HG02798 (cell line): Measurements from ENCODE around the gene BMAL2.

Experiments used
- ATAC-seq: cut with Tn5 transposase; IDR thresholded peaks from one replicate; pipeline ENCODE4 v1.9.1; 2021; ENCODE audit warnings: mild to moderate bottlenecking; ENCODE audit not compliant: unreplicated experiment, poor library complexity

BMAL2 gene

GRCh38 chr12:27319409-27319808 lies 13.2 kb upstream of the BMAL2 start:
- no peak for ATAC-seq

GRCh38 chr12:27319848-27320247 lies 12.8 kb upstream of the BMAL2 start:
- no peak for ATAC-seq

GRCh38 chr12:27324530-27324929 lies 8.1 kb upstream of the BMAL2 start:
- ATAC-seq: no peak

- no peak for ATAC-seq
Observed at GRCh38 chr12:27330846-27331245, 1.8 kb upstream of the BMAL2 start.

GRCh38 chr12:27331291-27331926 lies 1.2 kb upstream of the BMAL2 start:
- peak; percentile 39 for ATAC-seq

- ATAC-seq: no peak
Observed at GRCh38 chr12:27331927-27332324, 710 bp upstream of the BMAL2 start.

- no peak for ATAC-seq
Observed at GRCh38 chr12:27332407-27332713, 276 bp upstream of the BMAL2 start.

GRCh38 chr12:27333403-27334009 lies 870 bp downstream of the BMAL2 start:
- peak; percentile 25 for ATAC-seq

GRCh38 chr12:27334042-27334720 lies 1.5 kb downstream of the BMAL2 start:
- ATAC-seq: peak; percentile 14

GRCh38 chr12:27334721-27335082 lies 2.1 kb downstream of the BMAL2 start:
- no peak for ATAC-seq

GRCh38 chr12:27335364-27336281 lies 3.0 kb downstream of the BMAL2 start:
- no peak for ATAC-seq

- no peak for ATAC-seq
Observed at GRCh38 chr12:27336282-27336653, 3.6 kb downstream of the BMAL2 start.

- no peak for ATAC-seq
Observed at GRCh38 chr12:27337376-27337775, 4.7 kb downstream of the BMAL2 start.

GRCh38 chr12:27338473-27338872 lies 5.8 kb downstream of the BMAL2 start:
- no peak for ATAC-seq

GRCh38 chr12:27340971-27341370 lies 8.3 kb downstream of the BMAL2 start:
- ATAC-seq: no peak

- no peak for ATAC-seq
Observed at GRCh38 chr12:27342536-27342935, 9.9 kb downstream of the BMAL2 start.

GRCh38 chr12:27343255-27344000 lies 10.8 kb downstream of the BMAL2 start:
- no peak for ATAC-seq

GRCh38 chr12:27344246-27344645 lies 11.6 kb downstream of the BMAL2 start:
- ATAC-seq: no peak

- no peak for ATAC-seq
Observed at GRCh38 chr12:27344760-27345159, 12.1 kb downstream of the BMAL2 start.

- ATAC-seq: no peak
Observed at GRCh38 chr12:27345376-27345775, 12.7 kb downstream of the BMAL2 start.
